Vagina (tissue), 2 donors: ENCODE measurements around the gene UGT1A3. TPM values are rescaled to one million over a fixed set of nuclear protein-coding genes. Genes with fewer than 3 reads are reported as not detected.

ENCODE experiments used
- DNase-seq, 2 donors: peaks; one replicate each; pipeline ENCODE4 v3.0.0-alpha.2; 2017; ENCODE audit errors: extremely low spot score in 2 of 2
- H3K27ac ChIP-seq: fragments of 200-600 bp; sonication (generic); one replicate; pipeline ENCODE4 v1.5.1; 2019
- H3K27me3 ChIP-seq: fragments of 200-600 bp; sonication (generic); one replicate; pipeline ENCODE4 v1.5.1; 2019
- H3K36me3 ChIP-seq, 2 donors: fragments of 200-600 bp; sonication (generic); one replicate each; pipeline ENCODE4 v1.5.1; 2017 to 2019
- H3K4me1 ChIP-seq: fragments of 200-600 bp; sonication (generic); one replicate; pipeline ENCODE4 v1.5.1; 2019
- H3K4me3 ChIP-seq, 2 donors: fragments of 200-600 bp; sonication (generic); 1 replicate in 1 of 2; 2 replicates in 1 of 2; pipeline ENCODE4 v1.5.1; 2016 to 2019
- H3K9me3 ChIP-seq: fragments of 200-600 bp; sonication (generic); one replicate; pipeline ENCODE4 v1.5.1; 2019
- POLR2A ChIP-seq, 2 donors: fragments of 450-650 bp; IDR thresholded peaks; one replicate each; pipeline ENCODE4 v1.6.1; 2017; ENCODE audit warnings: antibody characterized with exemption in 2 of 2, mild to moderate bottlenecking in 2 of 2, moderate library complexity in 2 of 2
- POLR2AphosphoS5 ChIP-seq, 2 donors: sonication (generic); formaldehyde crosslinking; IDR thresholded peaks; one replicate each; pipeline ENCODE4 v1.9.0; 2017; ENCODE audit warnings: antibody characterized with exemption in 2 of 2, mild to moderate bottlenecking in 2 of 2, low read depth in 1 of 2; ENCODE audit not compliant: insufficient read depth in 1 of 2
- intact Hi-C: fragments of 100-400 bp; cut with DNase I; formaldehyde crosslinking; loops from one replicate; pipeline ENCODE4 v1.15.1; 2023
- total RNA-seq: library from RNA; depleted of rRNA; stranded (reverse); fragments of >200 nt; gene quantifications from one replicate; pipeline ENCODE4 v1.2.3, GENCODE V29; 2016
- TF ChIP-seq, protein P1 (sequence below), 3 experiments: fragments of 450-650 bp in 2 of 3; fragments of 200-600 bp in 1 of 3; sonication (generic) in 1 of 3; IDR thresholded peaks; one replicate each; pipeline ENCODE4 v1.5.1; 2017 to 2019; ENCODE audit warnings: antibody characterized with exemption in 3 of 3, mild to moderate bottlenecking in 2 of 3, moderate library complexity in 2 of 3

UGT1A3 gene
- total RNA-seq: not detected

DNA sequence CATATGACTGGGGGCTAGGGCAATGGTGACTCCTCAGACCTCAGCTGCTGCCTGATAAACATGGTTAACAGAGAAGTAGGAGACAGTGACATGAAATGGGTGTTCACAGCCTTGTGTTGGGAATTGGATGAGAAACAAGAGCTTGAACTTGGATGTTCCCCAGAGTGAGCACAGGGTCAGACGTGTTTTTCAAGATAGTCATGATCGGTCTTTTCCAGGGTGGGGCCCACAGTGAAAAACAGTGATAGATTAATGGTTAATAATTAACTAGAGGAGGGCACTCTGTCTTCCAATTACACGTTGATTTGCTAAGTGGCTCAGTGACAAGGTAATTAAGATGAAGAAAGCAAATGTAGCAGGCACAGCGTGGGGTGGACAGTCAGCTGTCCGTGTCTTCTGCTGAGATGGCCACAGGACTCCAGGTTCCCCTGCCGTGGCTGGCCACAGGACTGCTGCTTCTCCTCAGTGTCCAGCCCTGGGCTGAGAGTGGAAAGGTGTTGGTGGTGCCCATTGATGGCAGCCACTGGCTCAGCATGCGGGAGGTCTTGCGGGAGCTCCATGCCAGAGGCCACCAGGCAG is at the start of gene UGT1A3:
TSS of gene UGT1A3 (plus strand) at position 320 of the 579 bp plus-strand sequence. CDS start at position 405, 85 bp downstream.
- TF ChIP-seq POLR2AphosphoS5 (IDR thresholded peaks at IDR 0.05; ENCODE audit: insufficient read depth in 1 of 2, low read depth in 1 of 2) (no peak), POLR2A (IDR thresholded peaks at IDR 0.05) (no peak)
- TF ChIP-seq, protein P1, sequence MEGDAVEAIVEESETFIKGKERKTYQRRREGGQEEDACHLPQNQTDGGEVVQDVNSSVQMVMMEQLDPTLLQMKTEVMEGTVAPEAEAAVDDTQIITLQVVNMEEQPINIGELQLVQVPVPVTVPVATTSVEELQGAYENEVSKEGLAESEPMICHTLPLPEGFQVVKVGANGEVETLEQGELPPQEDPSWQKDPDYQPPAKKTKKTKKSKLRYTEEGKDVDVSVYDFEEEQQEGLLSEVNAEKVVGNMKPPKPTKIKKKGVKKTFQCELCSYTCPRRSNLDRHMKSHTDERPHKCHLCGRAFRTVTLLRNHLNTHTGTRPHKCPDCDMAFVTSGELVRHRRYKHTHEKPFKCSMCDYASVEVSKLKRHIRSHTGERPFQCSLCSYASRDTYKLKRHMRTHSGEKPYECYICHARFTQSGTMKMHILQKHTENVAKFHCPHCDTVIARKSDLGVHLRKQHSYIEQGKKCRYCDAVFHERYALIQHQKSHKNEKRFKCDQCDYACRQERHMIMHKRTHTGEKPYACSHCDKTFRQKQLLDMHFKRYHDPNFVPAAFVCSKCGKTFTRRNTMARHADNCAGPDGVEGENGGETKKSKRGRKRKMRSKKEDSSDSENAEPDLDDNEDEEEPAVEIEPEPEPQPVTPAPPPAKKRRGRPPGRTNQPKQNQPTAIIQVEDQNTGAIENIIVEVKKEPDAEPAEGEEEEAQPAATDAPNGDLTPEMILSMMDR (IDR thresholded peaks at IDR 0.05): no peak
- Histone ChIP-seq H3K36me3 (no peaks in the 10 kb centered on the region), H3K27ac (no peak within 1 kb of the TSS), H3K4me1 (no peaks in the 10 kb centered on the region), H3K4me3 (no peak within 1 kb of the TSS), H3K27me3 (no peaks in the 10 kb centered on the region), H3K9me3 (no peaks in the 10 kb centered on the region)
- intact Hi-C loops: no loop called here
- no peak for DNase-seq

DNA sequence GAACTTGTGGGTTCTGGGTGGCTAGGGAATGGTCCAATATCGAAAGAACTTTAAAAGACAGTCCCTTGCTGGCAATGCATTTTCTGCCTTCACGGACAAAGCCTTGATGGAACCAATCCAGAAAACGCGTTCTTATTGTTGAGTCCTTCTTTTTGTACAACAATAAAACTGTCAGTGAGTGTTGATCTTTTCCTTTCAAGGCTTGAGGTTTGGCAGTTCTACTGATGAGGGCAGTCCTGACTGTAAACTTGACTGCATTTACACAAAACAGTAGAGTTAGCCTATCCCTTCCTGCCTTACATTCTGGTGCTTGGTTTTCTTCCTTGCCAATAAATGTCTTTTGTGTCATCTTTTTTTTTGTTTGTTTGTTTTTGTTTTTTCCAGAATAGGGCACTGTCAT is 49.6 kb upstream of the UGT1A3 start:
- intact Hi-C loops: no loop called here
- Histone ChIP-seq H3K27ac (no peak overlapping the region), H3K4me3 (no peak overlapping the region), H3K4me1 (no peaks in the 10 kb centered on the region), H3K9me3 (no peaks in the 10 kb centered on the region), H3K36me3 (no peaks in the 10 kb centered on the region), H3K27me3 (no peaks in the 10 kb centered on the region)
- DNase-seq: no peak
- TF ChIP-seq POLR2A (IDR thresholded peaks at IDR 0.05) (no peak), POLR2AphosphoS5 (IDR thresholded peaks at IDR 0.05; ENCODE audit: insufficient read depth in 1 of 2, low read depth in 1 of 2) (no peak)
- TF ChIP-seq, protein P1 (IDR thresholded peaks at IDR 0.05): no peak

DNA sequence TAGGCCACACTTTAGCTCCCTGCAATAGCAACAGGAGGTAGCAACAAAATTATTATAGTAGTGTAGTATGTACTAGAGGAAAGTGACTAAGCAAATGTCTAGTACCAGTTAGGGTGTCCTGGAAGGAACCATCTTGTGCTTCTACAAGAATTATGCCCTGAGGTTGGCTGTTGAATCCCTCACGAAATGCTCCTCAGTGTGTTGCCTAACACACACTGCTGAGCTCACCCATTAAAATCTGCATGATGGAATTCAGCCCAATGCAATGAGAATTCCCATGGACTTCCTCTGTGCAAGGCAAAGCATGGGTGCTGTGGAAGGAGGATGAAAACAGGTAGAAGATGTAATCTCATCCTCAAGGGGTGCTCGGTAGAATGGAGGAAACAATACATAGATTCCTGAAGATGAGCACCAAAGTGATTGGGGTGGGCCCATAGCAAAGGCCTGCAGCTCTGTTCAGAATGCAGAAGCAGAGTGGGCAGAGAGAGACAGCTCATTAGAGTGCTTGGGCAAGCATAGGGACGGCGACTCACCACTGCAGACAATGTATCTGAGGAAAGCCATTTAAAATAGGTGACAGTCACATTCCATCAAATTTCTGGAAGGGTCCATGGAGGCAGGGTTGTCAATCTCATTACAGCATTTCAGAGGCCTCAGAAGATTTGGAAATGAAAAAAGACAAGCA is 48.3 kb upstream of the UGT1A3 start:
- H3K27ac ChIP-seq: no peak overlapping the region
- H3K4me3 ChIP-seq: no peak overlapping the region
- intact Hi-C loops: no loop called here
- H3K36me3 ChIP-seq: no peaks in the 10 kb centered on the region
- no peaks in the 10 kb centered on the region for H3K9me3 ChIP-seq
- no peaks in the 10 kb centered on the region for H3K4me1 ChIP-seq
- H3K27me3 ChIP-seq: no peaks in the 10 kb centered on the region
- TF ChIP-seq, protein P1 (IDR thresholded peaks at IDR 0.05): no peak
- no peak for TF ChIP-seq POLR2AphosphoS5 (IDR thresholded peaks at IDR 0.05; ENCODE audit: insufficient read depth in 1 of 2, low read depth in 1 of 2)
- no peak for TF ChIP-seq POLR2A (IDR thresholded peaks at IDR 0.05)
- no peak for DNase-seq

DNA sequence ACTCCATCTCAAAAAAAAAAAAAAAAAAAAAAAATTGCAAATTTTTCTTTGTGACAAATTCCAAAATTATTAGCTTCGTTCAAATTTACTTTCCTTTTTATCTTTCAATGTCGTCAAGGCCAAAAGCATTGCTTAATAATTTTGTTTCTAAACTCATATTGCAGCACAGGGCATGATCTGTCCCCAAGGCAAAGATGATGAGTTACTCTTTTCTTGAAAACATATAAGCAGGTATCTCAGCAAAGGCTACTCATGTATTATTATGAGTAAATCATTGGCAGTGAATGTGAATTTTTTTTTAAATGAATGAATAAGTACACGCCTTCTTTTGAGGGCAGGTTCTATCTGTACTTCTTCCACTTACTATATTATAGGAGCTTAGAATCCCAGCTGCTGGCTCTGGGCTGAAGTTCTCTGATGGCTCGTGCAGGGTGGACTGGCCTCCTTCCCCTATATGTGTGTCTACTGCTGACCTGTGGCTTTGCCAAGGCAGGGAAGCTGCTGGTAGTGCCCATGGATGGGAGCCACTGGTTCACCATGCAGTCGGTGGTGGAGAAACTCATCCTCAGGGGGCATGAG is 47.2 kb upstream of the UGT1A3 start, which contains the start of gene UGT1A7:
TSS of gene UGT1A7 (plus strand) at position 381 of the 579 bp plus-strand sequence. CDS start at position 418, 37 bp downstream.
- Histone ChIP-seq H3K4me3 (no peak within 1 kb of the TSS), H3K27me3 (no peaks in the 10 kb centered on the region), H3K9me3 (no peaks in the 10 kb centered on the region), H3K36me3 (no peaks in the 10 kb centered on the region), H3K4me1 (no peaks in the 10 kb centered on the region), H3K27ac (no peak within 1 kb of the TSS)
- intact Hi-C loops: no loop called here
- no peak for DNase-seq
- TF ChIP-seq, protein P1 (IDR thresholded peaks at IDR 0.05): no peak
- TF ChIP-seq POLR2A (IDR thresholded peaks at IDR 0.05): no peak
- TF ChIP-seq POLR2AphosphoS5 (IDR thresholded peaks at IDR 0.05; ENCODE audit: insufficient read depth in 1 of 2, low read depth in 1 of 2): peak in 1 of 2 donors; percentile 59

DNA sequence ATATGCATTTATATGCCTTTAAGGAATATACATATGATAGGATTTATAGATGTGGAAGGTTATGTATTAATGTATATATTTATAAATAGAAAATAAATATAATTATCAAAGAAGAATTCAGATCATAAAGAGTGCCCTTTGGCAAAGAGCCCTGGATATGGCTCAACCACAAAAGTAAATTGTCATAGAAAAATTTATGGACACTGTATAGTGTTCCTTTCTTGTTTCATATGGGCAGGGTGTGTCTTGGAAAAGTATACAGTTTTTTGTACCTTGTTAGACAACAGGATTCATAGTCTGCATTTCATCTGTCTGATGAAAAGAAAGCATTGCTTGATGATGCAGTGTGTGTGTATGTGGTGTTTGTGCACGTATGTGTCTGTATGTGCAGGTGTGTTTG is 44.2 kb upstream of the UGT1A3 start:
- Histone ChIP-seq H3K27me3 (no peaks in the 10 kb centered on the region), H3K4me1 (no peaks in the 10 kb centered on the region), H3K9me3 (no peaks in the 10 kb centered on the region), H3K4me3 (no peak overlapping the region), H3K36me3 (no peaks in the 10 kb centered on the region), H3K27ac (no peak overlapping the region)
- no peak for DNase-seq
- intact Hi-C loops: no loop called here
- TF ChIP-seq POLR2AphosphoS5 (IDR thresholded peaks at IDR 0.05; ENCODE audit: insufficient read depth in 1 of 2, low read depth in 1 of 2): no peak
- no peak for TF ChIP-seq POLR2A (IDR thresholded peaks at IDR 0.05)
- TF ChIP-seq, protein P1 (IDR thresholded peaks at IDR 0.05): no peak
